22Rv1 (cell line): ENCODE measurements around the gene MFSD11.

Source experiments
- ZFX ChIP-seq: fragments of 450-650 bp; IDR thresholded peaks from 2 replicates; pipeline ENCODE4 v1.6.1; 2017; ENCODE audit warnings: antibody characterized with exemption, borderline replicate concordance
- TF ChIP-seq, protein P1 (sequence below): fragments of 450-650 bp; IDR thresholded peaks from 2 replicates; pipeline ENCODE4 v1.5.1; 2017; ENCODE audit warnings: mild to moderate bottlenecking

DNA sequence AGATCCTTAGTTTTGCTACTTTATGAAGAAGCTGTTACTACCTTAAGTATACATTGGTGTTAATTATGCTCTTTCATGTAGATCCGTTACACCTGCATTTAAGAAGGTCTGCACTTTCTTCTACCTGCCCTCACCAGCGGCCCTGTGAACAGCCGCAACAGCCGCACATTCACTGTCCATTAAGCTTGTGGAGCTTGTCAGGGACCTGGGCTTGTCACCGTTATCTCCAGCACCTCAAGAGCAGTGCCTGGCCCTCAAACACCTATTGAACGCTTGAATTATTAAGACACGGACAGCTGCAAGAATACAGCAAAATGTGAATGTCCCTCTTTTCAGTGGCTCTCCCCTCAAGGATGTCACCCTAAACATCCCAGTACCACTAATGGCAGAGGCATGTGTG lies 24.2 kb upstream of the MFSD11 start:
- TF ChIP-seq, protein P1, sequence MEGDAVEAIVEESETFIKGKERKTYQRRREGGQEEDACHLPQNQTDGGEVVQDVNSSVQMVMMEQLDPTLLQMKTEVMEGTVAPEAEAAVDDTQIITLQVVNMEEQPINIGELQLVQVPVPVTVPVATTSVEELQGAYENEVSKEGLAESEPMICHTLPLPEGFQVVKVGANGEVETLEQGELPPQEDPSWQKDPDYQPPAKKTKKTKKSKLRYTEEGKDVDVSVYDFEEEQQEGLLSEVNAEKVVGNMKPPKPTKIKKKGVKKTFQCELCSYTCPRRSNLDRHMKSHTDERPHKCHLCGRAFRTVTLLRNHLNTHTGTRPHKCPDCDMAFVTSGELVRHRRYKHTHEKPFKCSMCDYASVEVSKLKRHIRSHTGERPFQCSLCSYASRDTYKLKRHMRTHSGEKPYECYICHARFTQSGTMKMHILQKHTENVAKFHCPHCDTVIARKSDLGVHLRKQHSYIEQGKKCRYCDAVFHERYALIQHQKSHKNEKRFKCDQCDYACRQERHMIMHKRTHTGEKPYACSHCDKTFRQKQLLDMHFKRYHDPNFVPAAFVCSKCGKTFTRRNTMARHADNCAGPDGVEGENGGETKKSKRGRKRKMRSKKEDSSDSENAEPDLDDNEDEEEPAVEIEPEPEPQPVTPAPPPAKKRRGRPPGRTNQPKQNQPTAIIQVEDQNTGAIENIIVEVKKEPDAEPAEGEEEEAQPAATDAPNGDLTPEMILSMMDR, result no peak
- no peak for TF ChIP-seq ZFX
